Measurements from ENCODE around the gene TOR2A.

GRCh38 chr9:127763918-127764384 is 28.9 kb upstream of the TOR2A start:
- TF ChIP-seq MAX (CRISPR knock-in tag; IDR thresholded peaks at IDR 0.05) = no peak
- TF ChIP-seq CTCF (IDR thresholded peaks at IDR 0.05) = 0 out of 2 replicates have a peak, but pooled peaks have one; percentile 37
- no peak for TF ChIP-seq ZNF317 (CRISPR knock-in tag; IDR thresholded peaks at IDR 0.05; ENCODE audit: borderline replicate concordance, low read depth)
- no peak for TF ChIP-seq ZNF121 (CRISPR knock-in tag; IDR thresholded peaks at IDR 0.05)
- TF ChIP-seq SP1 (CRISPR knock-in tag; conservative IDR thresholded peaks at IDR 0.05) = no peak
- no peak for TF ChIP-seq ESRRA (CRISPR knock-in tag; IDR thresholded peaks at IDR 0.05; ENCODE audit: borderline replicate concordance)
- TF ChIP-seq FOXJ3 (CRISPR knock-in tag; IDR thresholded peaks at IDR 0.05; ENCODE audit: borderline replicate concordance) = no peak
- no peak for TF ChIP-seq ATF2 (CRISPR knock-in tag; IDR thresholded peaks at IDR 0.05; ENCODE audit: borderline replicate concordance, low read depth)
